ENCODE results near the gene CCR5AS.
"Not testable (repeated sequence)": the region's sequence is repeated elsewhere in the genome, so short reads cannot be mapped to it uniquely, and the experiment has no call there.

The CCR5AS gene

GRCh38 chr3:46405301-46406019 is 1.4 kb downstream of the CCR5AS start:
- DNase-seq (ENCODE audit: low read depth in 2 of 2) = no peak

DNA sequence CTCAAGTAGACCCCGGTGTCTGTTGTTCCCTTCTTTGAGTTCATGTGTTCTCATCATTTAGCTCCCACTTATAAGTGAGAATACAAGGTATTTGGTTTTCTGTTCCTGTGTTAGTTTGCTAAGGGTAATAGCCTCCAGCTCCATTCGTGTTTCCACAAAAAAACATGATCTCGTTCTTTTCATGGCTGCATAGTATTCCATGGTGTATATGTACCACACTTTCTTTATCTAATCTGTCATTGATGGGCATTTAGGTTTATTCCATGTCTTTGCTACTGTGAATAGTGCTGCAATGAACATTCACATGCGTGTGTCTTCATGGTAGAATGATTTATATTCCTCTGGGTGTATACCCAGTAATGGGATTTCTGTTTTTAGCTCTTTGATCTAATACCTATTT is 4.0 kb downstream of the CCR5AS start:
- not testable (repeated sequence) for DNase-seq (ENCODE audit: low read depth in 2 of 2)

DNA sequence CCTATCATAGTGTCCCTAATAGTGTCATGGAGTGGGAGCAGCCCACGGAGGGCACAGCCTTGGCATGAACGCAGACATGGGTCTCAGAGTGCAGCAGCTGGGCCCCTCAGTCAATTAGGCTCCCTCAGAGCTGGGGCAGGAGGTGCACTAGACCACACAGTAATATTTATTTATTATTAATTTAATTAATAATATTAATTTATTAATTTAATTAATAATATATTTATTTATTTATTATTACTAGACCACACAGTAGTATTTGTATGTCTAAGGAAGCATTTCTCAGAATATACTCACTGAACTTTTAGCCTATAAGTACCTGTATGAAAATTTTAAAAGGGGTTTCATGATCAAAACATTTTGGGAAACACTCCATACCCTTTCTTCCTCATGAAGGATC is 5.3 kb downstream of the CCR5AS start:
- DNase-seq (ENCODE audit: low read depth in 2 of 2) = no peak

- DNase-seq (ENCODE audit: low read depth in 2 of 2) = no peak
These were observed 6.0 kb downstream of the CCR5AS start for GRCh38 chr3:46400846-46401245.

DNA sequence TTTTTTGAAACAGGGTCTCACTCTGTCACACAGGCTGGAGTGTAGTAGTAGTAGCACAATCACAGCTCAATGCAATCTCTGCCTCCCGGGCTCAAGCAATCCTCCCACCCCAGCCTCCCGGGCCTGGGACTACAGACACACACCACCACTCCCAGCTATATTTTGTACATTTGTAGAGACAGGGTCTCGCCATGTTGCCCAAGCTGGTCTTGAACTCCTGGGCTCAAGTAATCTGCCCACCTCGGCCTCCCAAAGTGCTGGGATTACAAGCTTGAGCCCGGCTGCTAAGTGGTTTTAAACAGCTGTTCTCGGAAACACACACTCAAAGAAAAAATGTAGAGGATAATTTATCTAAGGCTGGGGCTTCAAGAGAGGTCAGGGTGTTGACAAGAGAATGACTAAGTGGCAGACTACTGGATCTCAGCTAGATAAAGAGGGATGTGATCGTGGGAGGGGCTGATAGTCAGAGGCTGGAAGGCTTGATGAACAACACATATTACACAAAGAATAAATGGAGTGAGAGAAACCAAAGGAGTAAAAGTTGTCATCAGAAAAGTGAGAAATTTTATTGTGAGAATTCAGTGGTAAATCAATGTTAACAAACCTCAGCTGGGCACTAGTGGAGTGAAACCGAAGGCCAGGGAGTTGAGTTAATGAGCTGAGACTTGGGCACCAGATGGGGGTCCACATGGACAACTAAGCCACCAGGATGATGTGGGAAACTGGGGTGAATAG is 6.7 kb downstream of the CCR5AS start:
- no peak for DNase-seq (ENCODE audit: low read depth in 2 of 2)

- DNase-seq (ENCODE audit: low read depth in 2 of 2) = no peak
These were observed 7.3 kb downstream of the CCR5AS start for GRCh38 chr3:46399557-46399956.

GRCh38 chr3:46399098-46399497 is 7.8 kb downstream of the CCR5AS start:
- no peak for DNase-seq (ENCODE audit: low read depth in 2 of 2)

DNA sequence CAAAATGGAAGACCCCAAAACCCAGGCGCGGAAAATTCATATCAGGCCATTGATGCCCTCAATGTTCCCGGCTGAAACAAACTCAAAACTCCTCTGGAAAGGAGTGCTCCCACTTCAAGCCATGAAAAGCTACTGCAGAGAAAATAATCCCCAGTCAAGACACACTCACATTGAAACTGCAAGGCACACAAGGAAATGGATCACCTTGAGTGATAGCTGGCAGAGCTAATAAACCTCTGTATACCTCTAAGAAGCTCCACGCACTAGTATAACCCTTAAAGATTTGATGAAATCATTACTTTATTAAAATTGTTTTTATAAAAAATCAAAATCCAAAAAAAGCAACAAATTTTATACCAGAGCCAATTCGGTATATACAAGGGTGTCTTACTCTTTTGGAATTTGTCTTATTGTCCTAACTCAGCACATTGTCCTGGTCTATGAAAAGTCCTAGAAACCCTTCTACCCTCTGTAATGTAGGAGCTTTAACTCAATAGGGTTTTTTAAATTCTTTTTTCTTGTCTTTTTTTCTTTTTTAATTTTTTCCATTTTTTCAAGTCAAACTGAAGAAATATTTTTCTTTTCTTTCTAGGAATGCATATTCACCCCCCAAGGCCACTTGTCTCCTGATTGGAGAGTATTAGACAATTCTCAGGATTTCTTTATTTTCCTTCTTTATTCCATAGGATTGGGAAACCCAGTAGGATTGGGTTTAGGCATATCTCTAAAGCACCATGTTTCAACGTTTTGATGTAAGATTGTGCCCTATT is 8.5 kb downstream of the CCR5AS start:
- no peak for DNase-seq (ENCODE audit: low read depth in 2 of 2)

DNA sequence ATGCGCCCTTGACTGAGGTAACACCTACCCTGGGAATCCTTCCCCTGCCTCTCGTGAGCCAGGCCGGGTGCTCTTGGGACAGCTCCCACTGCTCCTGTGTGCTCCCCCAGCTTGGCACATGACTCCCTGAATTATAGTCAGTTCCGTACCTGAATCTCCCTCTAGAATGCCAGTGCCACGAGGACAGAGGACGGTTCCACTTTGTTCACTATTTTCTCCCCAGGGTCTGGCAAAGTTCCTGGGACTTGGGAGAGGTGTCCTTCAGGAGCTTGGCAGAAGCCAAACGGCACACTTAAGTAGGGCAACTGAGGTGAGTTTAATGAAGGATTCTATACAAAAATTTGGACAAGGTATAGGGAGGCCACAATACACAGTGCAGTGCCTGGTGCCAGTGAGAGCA is 9.8 kb downstream of the CCR5AS start:
- no peak for DNase-seq (ENCODE audit: low read depth in 2 of 2)

GRCh38 chr3:46395766-46396530 is 10.9 kb downstream of the CCR5AS start:
- DNase-seq (ENCODE audit: low read depth in 2 of 2) = no peak

GRCh38 chr3:46395210-46395661 is 11.6 kb downstream of the CCR5AS start:
- no peak for DNase-seq (ENCODE audit: low read depth in 2 of 2)

GRCh38 chr3:46393554-46394434 is 13.1 kb downstream of the CCR5AS start:
- DNase-seq (ENCODE audit: low read depth in 2 of 2) = no peak

DNA sequence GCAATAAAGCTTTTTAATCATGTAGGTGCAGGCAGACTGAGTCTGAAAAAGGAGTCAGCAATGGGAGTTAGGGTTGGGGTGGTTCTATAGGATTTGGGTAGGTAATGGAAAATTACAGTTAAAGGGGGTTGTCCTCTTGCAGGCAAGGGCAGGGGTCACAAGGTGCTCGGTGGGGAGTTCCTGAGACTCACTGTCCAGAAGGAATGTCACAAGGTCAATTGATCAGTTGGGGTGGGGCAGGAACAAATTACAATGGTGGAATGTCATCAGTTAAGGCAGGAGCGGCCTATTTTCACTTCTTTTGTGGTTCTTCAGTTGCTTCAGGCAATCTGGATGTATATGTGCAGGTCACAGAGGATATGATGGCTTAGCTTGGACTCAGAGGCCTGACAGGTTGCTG is 13.9 kb downstream of the CCR5AS start:
- DNase-seq (ENCODE audit: low read depth in 2 of 2) = no peak

DNA sequence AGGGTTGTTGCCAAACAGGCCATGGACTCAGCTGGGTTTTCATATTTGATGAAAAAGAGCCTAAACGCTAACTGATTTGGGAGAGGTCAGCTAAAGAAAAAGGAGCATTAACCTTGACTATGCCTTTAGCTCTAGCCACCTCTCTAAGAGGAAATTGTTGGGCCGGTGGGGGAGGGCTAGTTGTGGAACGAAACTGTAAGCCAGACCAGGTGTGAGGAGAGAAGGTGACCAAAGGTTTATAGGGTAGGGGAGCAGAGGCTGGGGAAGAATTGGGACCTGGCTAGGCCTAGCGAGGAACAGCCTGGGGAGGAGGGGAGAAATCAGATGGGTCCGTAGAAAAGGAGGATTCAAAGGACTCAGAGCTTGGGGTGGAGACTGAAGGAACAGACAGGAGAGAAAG is 15.3 kb downstream of the CCR5AS start:
- not testable (repeated sequence) for DNase-seq (ENCODE audit: low read depth in 2 of 2)

- DNase-seq (ENCODE audit: low read depth in 2 of 2) = no peak
These were observed 17.6 kb downstream of the CCR5AS start for GRCh38 chr3:46389306-46389705.

GRCh38 chr3:46388847-46389246 is 18.0 kb downstream of the CCR5AS start:
- DNase-seq (ENCODE audit: low read depth in 2 of 2) = not testable (repeated sequence)

- no peak for DNase-seq (ENCODE audit: low read depth in 2 of 2)
These were observed 20.7 kb downstream of the CCR5AS start for GRCh38 chr3:46386205-46386604.

DNA sequence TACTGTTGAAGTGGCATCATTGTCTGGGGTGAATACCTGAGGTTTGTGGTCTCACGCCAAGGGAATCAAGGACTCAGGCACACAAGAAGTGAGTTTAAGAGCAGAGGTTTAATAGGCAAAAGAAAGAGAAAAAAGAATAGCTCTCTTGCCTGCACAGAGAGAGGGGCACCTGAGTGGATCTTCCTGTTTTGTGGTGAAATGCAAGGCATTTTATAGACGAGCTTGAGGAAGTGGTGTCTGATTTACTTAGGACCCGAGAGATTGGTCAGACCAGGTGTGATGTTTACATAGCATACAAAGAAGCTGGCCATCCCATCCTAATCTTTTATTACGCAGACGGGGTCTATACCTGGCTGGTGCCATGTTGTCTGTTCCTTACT is 22.9 kb downstream of the CCR5AS start:
- no peak for DNase-seq (ENCODE audit: low read depth in 2 of 2)

- no peak for DNase-seq (ENCODE audit: low read depth in 2 of 2)
These were observed 23.5 kb downstream of the CCR5AS start for GRCh38 chr3:46383211-46383950.

DNA sequence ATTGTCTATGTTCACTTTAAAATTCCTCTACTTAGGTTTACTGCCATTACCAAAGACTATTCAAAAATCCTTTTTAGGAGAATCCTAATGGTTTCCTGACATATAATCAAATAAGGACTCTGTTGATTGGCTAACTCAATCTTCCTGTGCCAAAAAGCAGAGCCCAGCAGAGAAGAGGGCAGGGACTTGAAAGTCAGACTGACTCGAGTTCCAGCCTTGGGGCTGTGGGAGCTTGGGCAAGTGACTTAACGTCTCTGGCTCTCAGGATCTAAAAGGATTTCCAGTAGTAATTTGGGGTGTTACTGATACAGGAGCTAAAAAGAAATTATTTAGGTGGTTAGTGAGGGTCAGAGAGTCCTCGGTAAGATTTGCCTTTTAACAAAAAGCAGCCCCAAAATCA is 25.2 kb downstream of the CCR5AS start:
- no peak for DNase-seq (ENCODE audit: low read depth in 2 of 2)

All from stimulated activated CD4-positive, alpha-beta T cell treated with anti-CD3 and anti-CD28 coated beads, Interleukin-1b, Interleukin-23, amount 100 ng/mL, for 1 hour (primary cell).